Stimulated activated CD4-positive, alpha-beta T cell treated with anti-CD3 and anti-CD28 coated beads, Interleukin-4, amount 100 ng/mL, for 4 hours (primary cell): ENCODE results near the gene RCOR2.
"Not testable (repeated sequence)": the region's sequence is repeated elsewhere in the genome, so short reads cannot be mapped to it uniquely, and the experiment has no call there.

Source experiments
- DNase-seq, 2 experiments: peaks; one replicate each; pipeline ENCODE4 v3.0.0-alpha.2; 2020

Gene RCOR2

DNA sequence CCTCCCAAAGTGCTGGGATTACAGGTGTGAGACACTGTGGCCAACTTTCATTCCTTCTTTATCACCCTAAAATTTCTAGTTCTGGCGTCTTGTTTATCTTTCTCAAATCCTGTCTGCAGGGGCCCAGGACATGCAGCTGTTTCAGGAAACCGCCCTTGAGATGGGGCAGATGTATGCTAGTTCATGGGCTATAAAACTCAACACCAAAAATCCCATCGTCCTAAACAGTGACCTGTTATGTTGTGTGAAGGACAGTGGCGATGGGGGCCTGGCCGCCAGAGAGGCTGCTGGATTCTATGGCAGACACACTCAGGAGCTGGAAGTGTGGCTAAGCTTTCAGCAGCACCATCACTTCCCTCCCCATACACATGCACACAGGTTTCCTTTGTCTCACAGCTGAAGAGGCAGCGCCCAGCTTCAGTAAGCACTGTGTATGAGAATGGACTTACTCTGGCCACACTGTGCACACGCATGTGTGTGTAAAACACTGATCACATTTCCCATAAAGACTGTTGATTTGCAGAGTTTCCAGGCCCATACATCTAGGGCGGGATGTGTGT is 41.4 kb downstream of the RCOR2 start:
- no peak for DNase-seq

DNA sequence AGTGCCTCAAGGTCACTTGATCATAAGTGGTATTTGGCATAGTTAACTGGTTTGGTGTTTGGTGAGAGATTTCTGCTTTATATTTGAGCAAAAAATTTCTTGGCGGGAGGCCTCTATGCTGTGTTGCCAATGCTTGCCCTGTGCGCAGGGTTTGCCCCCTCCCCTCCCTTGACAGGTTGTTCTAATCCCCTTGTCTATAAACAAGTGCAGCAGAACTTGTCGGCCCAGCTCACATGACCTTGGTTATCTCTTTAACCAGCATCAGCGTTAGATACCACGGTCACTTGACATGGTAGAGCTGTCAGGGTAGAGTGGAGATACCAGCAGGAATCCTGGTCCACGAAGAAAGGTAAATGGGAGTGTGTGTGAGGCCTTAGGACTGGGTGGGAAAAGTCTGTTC is 42.5 kb downstream of the RCOR2 start:
- DNase-seq, result no peak

DNA sequence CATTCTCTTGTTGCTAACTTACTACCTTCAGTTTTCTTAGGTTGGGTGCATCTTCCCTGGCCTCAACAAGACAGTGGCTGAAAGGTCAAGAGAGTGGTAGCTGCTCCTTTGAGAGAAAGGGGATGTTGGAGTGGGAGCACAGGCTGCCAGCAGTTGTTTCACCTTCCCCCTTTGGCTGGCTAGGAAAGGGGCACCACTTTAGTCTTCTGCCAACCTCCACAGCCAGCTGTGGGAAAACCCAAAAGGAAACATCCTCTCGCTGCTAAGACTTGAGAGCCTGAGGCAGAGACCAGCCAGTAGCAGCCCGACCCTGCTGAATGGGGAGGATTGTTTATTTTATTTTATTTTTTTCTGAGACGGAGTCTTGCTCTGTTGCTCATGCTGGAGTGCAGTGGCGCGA is 43.7 kb downstream of the RCOR2 start:
- DNase-seq, result no peak

DNA sequence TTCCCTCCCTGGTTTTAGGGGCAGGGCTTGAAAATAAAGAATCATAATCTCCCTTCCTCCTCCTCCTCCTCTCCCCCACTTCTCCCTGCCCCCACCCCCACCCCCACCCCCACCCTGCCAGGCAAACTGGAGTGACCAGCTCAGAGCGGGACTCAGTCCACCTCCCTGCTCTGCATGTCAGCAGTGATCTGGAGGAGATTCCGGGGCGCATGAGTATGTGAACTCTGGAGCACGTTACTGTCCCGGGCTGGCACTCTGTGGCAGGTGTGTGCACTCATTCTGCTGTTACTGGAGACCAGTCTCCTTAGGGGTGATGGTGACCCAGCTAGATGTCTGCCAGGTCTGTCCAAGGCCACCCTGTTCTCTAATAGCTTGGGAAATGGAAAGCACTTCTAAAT is 44.2 kb downstream of the RCOR2 start:
- no peak for DNase-seq

DNA sequence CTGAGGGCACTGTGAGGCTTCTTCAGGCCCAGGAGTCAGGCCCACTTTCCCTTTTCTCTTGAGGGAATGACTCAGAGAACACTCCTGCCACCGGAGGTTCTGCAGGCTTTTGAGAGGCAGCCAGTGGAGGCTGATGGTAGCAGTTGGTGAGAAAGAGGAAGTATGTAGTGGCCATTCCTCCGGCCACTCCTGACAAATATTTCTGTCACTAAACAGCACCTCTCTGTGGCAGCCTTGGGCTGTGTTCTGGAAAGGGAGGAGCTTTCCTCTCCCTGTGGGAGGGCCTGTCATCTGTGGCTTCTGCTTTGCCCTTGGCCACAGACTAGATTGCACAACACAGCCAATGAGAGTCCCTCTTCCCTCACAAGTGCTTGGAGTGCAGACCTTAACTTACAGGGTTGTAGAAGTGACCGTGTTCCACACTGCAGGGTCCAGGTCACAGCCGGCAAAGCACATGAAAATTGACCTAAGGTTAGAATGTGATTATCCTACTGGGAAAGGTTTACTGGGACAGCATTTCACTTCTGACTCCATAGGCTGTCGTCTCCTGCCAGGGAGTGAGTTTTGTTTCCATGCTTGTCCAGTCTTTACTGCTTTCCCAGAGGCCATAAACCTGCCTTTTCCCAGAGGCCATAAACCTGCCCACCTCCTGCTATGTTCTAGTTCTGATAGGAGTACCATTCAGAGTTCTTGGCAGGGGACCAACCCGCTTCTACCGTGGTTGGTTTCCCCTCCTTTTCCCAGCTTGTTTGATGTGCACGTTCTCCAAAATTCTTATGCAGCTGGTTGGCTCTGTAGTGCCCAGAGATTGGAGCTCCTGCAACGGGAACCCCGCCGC is 44.8 kb downstream of the RCOR2 start:
- DNase-seq, result peak in 1 of 2 experiments; percentile 11

DNA sequence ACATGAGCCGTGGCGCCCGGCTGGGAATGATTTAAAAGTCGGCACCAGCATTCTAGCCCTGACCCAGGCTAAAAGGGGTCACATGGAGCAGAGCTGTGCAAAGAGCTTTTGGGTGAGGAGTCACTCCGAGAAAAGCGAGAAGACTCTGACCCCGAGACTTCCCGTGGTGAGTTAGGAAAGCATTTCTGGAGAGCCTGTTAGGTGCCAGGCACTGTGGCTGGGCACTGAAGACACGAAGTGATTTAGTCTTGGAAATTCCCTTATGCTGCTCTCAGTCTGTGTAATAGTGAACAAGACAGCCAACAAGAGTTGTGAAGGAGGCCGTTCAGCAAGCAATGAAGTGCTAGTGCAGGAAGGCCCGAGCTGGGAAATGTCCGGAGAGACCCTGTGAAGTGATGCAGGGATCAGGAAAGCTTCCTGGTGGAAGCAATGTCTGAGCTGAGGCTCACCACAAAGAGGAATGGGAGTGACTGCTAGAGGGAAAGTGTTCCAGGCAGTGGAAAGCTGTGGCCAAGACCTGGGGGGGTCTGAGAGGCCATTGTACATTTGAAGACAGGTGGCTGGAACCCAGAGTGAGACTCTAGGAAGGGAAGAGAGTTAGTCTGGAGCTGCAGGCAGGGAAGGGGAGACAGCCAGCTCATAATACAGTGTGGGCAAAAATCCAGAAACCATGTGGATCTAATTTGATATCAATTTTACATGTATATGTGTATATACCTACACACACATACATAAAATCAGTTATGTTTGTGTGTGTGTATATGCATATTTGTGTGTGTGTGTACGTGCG is 46.4 kb downstream of the RCOR2 start:
- no peak for DNase-seq

DNA sequence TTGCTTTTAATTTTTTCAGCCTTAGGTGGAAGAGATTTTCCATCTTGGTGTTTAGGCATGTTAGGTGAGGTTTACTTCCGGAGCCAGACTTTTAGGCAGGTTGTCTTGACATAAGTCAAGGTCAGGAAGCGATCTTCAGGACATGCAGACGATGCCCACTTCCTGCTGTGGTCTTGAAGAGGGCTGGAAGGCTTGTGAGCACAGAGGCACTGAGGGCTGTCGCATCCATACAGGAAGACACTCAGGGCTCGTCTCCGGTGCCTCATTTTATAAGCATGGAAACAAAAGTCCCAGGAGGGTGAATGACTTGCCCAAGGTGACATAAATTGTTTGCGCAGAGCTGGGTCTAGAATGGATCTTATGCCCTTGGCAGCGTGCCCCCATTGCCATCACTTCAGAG is 47.3 kb downstream of the RCOR2 start:
- peak in 1 of 2 experiments; percentile 9 for DNase-seq

DNA sequence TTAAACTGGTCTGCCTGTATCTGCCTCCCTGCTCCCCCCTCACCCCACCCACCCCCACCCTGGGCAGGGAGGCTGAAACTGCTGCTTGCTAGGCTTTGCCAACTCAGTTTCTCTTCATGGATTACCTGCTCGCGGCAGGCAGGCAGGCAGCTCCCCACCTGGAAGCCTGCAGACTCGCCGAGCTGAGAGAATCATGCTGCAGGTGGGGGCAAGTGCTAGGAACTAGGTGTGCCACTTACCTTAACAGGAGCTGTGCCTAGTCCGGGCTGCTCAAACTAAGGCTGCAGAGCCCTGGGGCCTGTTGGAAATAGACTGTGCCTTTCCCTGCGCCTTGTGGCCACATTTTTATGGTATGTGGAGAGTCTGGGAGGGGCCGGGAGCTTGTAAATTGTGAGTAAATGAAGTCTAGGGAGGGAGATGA is 47.8 kb downstream of the RCOR2 start:
- DNase-seq, result no peak

DNA sequence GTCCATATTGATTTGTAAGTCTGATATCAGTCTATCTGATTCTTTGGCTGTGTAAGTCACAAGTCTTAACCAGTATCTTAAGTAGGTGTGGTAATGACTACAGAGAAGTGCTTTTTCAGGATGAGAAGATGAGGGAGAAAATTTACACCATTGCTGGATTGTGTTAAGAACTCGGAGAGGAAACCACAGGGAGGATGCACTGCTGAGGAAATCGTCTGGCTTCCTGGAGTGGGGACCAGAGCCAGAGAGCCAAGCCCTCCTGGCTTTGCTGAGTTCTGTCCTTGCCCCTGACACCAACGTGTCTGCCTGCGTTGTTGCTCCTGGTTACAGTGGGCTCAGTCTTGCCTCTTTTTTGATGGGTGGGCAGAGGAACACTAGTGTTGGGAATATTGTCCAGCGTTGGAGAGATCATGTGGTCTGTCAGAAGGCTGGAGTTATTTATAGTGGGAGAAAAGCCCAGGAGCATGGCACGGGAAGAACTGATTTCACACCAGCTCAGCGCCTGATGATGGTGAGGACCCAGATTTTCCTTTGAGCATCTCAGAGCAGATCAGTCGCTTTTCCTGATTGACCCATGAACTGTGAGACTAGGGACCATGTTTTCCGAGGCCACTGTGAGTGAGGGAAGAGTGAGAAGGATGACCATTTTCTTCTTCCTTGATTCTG is 48.4 kb downstream of the RCOR2 start:
- no peak for DNase-seq

DNA sequence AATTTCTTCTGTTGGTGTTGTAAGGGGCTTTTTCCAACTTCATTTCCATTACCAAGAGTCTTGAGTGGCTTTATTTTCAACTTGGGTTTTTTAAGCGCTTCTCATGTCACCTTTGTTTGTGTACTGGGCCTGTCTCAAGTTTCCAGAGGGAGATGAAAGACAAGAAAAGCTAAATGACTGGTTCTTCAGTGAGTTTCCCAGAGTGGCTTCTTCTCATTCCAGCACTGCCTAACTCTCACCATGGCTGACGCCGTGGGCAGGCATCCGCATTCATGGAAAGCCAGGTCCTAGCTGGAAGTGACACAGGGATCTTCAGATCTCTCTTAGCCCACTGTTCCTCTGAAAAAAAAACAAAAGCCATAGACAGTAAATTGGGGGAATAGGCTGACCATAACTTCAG is 49.5 kb downstream of the RCOR2 start:
- no peak for DNase-seq

DNA sequence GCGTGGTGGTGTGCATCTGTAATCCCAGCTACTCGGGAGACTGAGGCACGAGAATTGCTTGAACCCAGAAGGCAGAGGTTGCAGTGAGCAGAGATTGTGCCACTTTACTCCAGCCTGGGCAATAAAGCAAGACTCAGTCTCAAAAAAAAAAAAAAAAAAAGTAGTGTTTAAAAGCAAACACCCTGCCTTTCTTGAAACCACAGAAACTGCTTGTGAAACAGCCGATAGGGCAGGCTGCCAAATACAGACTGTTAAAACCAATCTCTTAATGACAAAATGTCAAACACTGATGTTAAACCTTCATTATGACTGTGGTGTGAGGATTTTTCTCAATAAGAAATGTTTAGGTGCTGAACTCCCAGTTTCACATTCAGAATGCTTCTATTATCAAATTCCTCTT is 50.8 kb downstream of the RCOR2 start:
- peak; percentile 56 for DNase-seq

DNA sequence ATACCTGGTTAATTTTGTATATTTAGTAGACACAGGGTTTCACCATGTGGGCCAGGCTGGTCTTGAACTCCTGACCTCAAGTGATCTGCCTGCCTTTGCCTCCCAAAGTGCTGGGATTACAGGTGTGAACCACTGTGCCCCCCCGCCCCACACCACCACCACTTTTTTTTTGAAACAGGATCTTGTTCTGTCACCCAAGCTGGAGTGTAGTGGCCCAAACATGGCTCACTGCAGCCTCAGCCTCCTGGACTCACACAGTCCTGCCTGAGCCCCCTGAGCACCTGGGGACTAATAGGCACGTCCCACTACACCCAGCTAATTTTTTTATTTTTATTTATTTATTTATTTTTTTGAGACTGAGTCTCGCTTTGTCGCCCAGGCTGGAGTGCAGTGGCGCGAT is 53.3 kb downstream of the RCOR2 start:
- DNase-seq, result not testable (repeated sequence)

DNA sequence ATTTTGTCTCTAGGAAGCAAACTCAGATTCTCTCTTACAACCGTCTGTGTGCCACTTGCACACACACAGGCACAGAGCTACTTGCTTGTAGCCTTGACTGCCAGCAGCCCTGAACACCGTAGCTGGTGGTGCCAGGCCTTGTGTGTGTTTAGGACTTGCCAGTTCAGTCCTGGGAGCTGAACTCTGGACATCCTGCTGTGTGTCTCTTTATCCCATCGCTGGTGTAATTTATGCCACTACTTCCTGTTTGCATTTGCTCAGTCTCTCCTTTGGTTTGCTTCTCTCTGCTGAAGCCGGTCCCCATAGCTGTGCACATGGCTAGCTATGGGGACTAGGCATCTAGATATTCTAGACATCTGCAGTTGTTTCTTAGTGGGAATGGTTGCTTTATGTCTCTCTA is 54.0 kb downstream of the RCOR2 start:
- DNase-seq, result no peak
